ENCODE results near the gene EHD3. TPM values are rescaled to one million over a fixed set of nuclear protein-coding genes. Genes with fewer than 3 reads are reported as not detected.

Gene EHD3
- total RNA-seq, 1 experiment from 2014 or later, result 1.9 TPM

GRCh38 chr2:31228717-31229116 lies 5.2 kb upstream of the EHD3 start:
- no peaks in the 10 kb centered on the region for H3K36me3 ChIP-seq (ENCODE audit: low read depth)
- H3K4me3 ChIP-seq, result no peak overlapping the region
- ChIA-PET POLR2A (ENCODE audit: unreplicated experiment) (no interaction called here), CTCF (interaction anchor here (0.7 kb wide), 1 partner anchor 358 kb away, joined by 10 read pairs; no protein-coding TSS in a partner anchor)
- H3K27me3 ChIP-seq (ENCODE audit: insufficient read depth, low read depth), result no peaks in the 10 kb centered on the region
- H3K9me3 ChIP-seq (ENCODE audit: insufficient read depth, low read depth), result no peaks in the 10 kb centered on the region
- no peaks in the 10 kb centered on the region for H3F3A ChIP-seq (ENCODE audit: insufficient read depth, low read depth)
- no peaks in the 10 kb centered on the region for H3K9me2 ChIP-seq (ENCODE audit: insufficient read depth)
- intact Hi-C loops (cut with micrococcal nuclease; ENCODE audit: unreplicated experiment), result no loop called here
- peaks cover 10% of the 10 kb centered on the region for H3K4me1 ChIP-seq (replicated peaks; ENCODE audit: insufficient read depth)
- H3K4me2 ChIP-seq, result no peak overlapping the region
- no peak for DNase-seq
- H4K20me1 ChIP-seq (ENCODE audit: insufficient read depth), result no peaks in the 10 kb centered on the region
- H3K79me2 ChIP-seq (ENCODE audit: low read depth), result no peaks in the 10 kb centered on the region
- no peak overlapping the region for H2AFZ ChIP-seq
- no peak overlapping the region for H3K27ac ChIP-seq
- BruUV-seq (replicated peaks), result no TSS peak
- TF ChIP-seq, protein P1, sequence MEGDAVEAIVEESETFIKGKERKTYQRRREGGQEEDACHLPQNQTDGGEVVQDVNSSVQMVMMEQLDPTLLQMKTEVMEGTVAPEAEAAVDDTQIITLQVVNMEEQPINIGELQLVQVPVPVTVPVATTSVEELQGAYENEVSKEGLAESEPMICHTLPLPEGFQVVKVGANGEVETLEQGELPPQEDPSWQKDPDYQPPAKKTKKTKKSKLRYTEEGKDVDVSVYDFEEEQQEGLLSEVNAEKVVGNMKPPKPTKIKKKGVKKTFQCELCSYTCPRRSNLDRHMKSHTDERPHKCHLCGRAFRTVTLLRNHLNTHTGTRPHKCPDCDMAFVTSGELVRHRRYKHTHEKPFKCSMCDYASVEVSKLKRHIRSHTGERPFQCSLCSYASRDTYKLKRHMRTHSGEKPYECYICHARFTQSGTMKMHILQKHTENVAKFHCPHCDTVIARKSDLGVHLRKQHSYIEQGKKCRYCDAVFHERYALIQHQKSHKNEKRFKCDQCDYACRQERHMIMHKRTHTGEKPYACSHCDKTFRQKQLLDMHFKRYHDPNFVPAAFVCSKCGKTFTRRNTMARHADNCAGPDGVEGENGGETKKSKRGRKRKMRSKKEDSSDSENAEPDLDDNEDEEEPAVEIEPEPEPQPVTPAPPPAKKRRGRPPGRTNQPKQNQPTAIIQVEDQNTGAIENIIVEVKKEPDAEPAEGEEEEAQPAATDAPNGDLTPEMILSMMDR (conservative IDR thresholded peaks at IDR 0.05), result no peak
- TF ChIP-seq EZH2 (IDR thresholded peaks at IDR 0.05; ENCODE audit: low read depth), result no peak

GRCh38 chr2:31230751-31231150 lies 3.2 kb upstream of the EHD3 start:
- no peaks in the 10 kb centered on the region for H3K36me3 ChIP-seq (ENCODE audit: low read depth)
- TF ChIP-seq, protein P1 (conservative IDR thresholded peaks at IDR 0.05), result no peak
- no peak for TF ChIP-seq EZH2 (IDR thresholded peaks at IDR 0.05; ENCODE audit: low read depth)
- no TSS peak for BruUV-seq (replicated peaks)
- no peak overlapping the region for H3K4me3 ChIP-seq
- H4K20me1 ChIP-seq (ENCODE audit: insufficient read depth), result no peaks in the 10 kb centered on the region
- peaks cover 10% of the 10 kb centered on the region; the same call in 1 of the 2 replicates for H3F3A ChIP-seq (ENCODE audit: insufficient read depth, low read depth)
- intact Hi-C loops (cut with micrococcal nuclease; ENCODE audit: unreplicated experiment), result loop anchor here (5.0 kb wide), 1 partner anchor 102 kb away; no protein-coding TSS in a partner anchor
- ChIA-PET CTCF (no interaction called here), POLR2A (ENCODE audit: unreplicated experiment) (no interaction called here)
- H2AFZ ChIP-seq, result no peak overlapping the region
- no peak overlapping the region for H3K27ac ChIP-seq
- DNase-seq, result no peak
- H3K9me3 ChIP-seq (ENCODE audit: insufficient read depth, low read depth), result no peaks in the 10 kb centered on the region
- H3K4me1 ChIP-seq (replicated peaks; ENCODE audit: insufficient read depth), result peaks cover 10% of the 10 kb centered on the region
- H3K27me3 ChIP-seq (ENCODE audit: insufficient read depth, low read depth), result no peaks in the 10 kb centered on the region
- no peaks in the 10 kb centered on the region for H3K9me2 ChIP-seq (ENCODE audit: insufficient read depth)
- no peak overlapping the region for H3K4me2 ChIP-seq
- no peaks in the 10 kb centered on the region for H3K79me2 ChIP-seq (ENCODE audit: low read depth)

DNA sequence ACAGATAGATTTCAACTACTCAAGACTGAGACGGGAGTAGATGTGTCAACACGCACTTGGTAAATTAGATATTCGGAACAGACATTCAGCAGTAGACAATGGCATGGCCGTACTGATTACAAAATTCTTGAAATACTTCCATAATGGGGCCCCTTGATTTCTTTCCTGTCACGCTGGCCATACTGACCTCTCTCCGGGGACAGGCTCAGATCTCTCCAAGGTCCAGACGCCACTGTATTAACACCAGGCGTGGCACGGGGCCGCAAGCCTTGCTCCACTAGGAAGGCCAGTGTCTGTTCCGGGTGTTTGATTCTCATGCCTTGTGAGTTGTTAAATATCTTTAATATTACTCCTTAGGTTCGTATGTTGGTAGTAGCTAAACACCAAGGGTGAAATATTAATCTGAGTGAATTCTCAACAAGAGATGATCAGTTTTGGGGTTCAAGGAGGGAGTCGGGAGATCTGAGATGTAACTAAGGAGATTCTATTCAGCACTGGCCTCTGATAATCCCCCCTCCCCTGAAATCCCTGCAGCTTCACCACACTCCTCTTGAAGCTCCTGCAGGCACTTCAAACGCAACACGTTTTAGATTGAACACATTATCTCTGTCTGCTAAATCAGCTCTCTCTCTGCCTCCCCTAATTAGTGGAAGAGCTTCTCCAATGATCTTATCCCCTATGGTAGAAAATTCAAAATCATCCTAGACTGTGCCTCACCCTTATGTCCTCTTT lies 2.2 kb upstream of the EHD3 start:
- Histone ChIP-seq H3K9me3 (ENCODE audit: insufficient read depth, low read depth) (no peaks in the 10 kb centered on the region), H3K36me3 (ENCODE audit: low read depth) (no peaks in the 10 kb centered on the region), H3K27me3 (ENCODE audit: insufficient read depth, low read depth) (no peaks in the 10 kb centered on the region), H4K20me1 (ENCODE audit: insufficient read depth) (no peaks in the 10 kb centered on the region), H3F3A (ENCODE audit: insufficient read depth, low read depth) (peaks cover 10% of the 10 kb centered on the region; the same call in 1 of the 2 replicates), H3K4me2 (no peak overlapping the region), H3K79me2 (ENCODE audit: low read depth) (no peaks in the 10 kb centered on the region), H3K27ac (no peak overlapping the region), H3K4me3 (no peak overlapping the region), H2AFZ (no peak overlapping the region), H3K4me1 (replicated peaks; ENCODE audit: insufficient read depth) (peaks cover 10% of the 10 kb centered on the region), H3K9me2 (ENCODE audit: insufficient read depth) (no peaks in the 10 kb centered on the region)
- TF ChIP-seq, protein P1 (conservative IDR thresholded peaks at IDR 0.05), result no peak
- no peak for TF ChIP-seq EZH2 (IDR thresholded peaks at IDR 0.05; ENCODE audit: low read depth)
- DNase-seq, result no peak
- CTCF ChIA-PET, result no interaction called here
- intact Hi-C loops (cut with micrococcal nuclease; ENCODE audit: unreplicated experiment), result loop anchor here (2.0 to 5.0 kb wide), 2 partner anchors 101 to 199 kb away; no protein-coding TSS in a partner anchor
- POLR2A ChIA-PET (ENCODE audit: unreplicated experiment), result no interaction called here
- no TSS peak for BruUV-seq (replicated peaks)
